Liver (tissue), 3 donors: ENCODE results near the gene FLOT2.

Experiments used
- GABPA ChIP-seq, 2 donors: IDR thresholded peaks in 1 of 2; conservative IDR thresholded peaks in 1 of 2; 2 replicates each; pipeline ENCODE4 v1.6.1; 2016; ENCODE audit warnings: antibody characterized with exemption in 2 of 2, mild to moderate bottlenecking in 1 of 2, moderate library complexity in 1 of 2
- RAD21 ChIP-seq, 2 donors: IDR thresholded peaks; 2 replicates each; pipeline ENCODE4 v1.6.1; 2016; ENCODE audit warnings: antibody characterized with exemption in 2 of 2, mild to moderate bottlenecking in 2 of 2
- RXRA ChIP-seq, 2 donors: IDR thresholded peaks; 2 replicates each; pipeline ENCODE4 v1.6.1; 2017 to 2018; ENCODE audit warnings: antibody characterized with exemption in 2 of 2, mild to moderate bottlenecking in 1 of 2
- TF ChIP-seq, protein P1 (sequence below): fragments of 150-350 bp; IDR thresholded peaks from 2 replicates; pipeline ENCODE4 v1.5.1; 2017; ENCODE audit warnings: improper control_type of control experiment, low read depth, low read length; ENCODE audit not compliant: missing input control
- TF ChIP-seq, protein P2 (sequence below): IDR thresholded peaks from 2 replicates; pipeline ENCODE4 v1.6.1; 2016; ENCODE audit warnings: antibody characterized with exemption
- donor health status: healthy.
- donor health status: healthy.

DNA sequence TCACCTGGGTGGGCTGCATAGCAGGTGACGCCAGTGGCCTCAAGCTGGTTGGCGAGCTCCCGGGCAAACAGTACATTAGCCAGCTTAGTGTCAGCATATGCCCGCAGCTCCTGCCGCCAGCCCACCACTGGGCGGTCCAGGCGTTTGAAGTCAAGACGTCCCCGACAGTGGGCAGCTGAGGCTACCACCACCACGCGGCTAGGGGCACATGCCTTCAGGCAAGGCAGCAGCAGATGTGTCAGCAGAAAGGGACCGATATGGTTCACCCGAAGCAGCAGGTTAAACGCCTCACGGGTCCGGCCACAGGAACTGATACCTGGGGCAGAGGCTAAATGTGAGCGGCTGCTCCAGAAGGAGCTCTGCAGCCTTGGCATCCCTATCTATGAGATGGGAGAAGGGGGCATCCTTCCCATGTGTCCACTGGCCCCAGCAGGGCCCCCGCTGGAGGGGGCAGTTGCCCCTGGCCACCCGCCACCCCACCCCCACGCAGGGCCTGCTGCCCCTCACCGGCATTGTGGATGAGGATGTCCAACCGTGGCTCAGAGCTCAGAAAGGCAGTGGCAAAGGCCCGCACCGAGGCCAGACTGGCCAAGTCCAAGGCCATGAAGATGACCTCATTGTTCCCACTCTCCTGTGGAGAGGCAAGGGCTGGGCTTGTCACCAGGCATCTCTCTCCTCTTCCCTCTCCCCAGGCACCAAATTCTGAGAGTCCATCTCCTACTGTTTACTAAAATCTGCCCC lies 3.6 kb upstream of the FLOT2 start:
- TF ChIP-seq RAD21 (IDR thresholded peaks at IDR 0.05), result no peak
- TF ChIP-seq, protein P1, sequence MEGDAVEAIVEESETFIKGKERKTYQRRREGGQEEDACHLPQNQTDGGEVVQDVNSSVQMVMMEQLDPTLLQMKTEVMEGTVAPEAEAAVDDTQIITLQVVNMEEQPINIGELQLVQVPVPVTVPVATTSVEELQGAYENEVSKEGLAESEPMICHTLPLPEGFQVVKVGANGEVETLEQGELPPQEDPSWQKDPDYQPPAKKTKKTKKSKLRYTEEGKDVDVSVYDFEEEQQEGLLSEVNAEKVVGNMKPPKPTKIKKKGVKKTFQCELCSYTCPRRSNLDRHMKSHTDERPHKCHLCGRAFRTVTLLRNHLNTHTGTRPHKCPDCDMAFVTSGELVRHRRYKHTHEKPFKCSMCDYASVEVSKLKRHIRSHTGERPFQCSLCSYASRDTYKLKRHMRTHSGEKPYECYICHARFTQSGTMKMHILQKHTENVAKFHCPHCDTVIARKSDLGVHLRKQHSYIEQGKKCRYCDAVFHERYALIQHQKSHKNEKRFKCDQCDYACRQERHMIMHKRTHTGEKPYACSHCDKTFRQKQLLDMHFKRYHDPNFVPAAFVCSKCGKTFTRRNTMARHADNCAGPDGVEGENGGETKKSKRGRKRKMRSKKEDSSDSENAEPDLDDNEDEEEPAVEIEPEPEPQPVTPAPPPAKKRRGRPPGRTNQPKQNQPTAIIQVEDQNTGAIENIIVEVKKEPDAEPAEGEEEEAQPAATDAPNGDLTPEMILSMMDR, result no peak
- no peak for TF ChIP-seq GABPA (IDR thresholded peaks at IDR 0.05 in 1 of 2, conservative IDR thresholded peaks at IDR 0.05 in 1 of 2)
- TF ChIP-seq, protein P2, sequence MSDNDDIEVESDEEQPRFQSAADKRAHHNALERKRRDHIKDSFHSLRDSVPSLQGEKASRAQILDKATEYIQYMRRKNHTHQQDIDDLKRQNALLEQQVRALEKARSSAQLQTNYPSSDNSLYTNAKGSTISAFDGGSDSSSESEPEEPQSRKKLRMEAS, result no peak
- TF ChIP-seq RXRA (IDR thresholded peaks at IDR 0.05), result no peak
